Pons (tissue), 1 donor: Measurements from ENCODE around the gene FAM25A.
"Not testable (repeated sequence)": the region's sequence is repeated elsewhere in the genome, so short reads cannot be mapped to it uniquely, and the experiment has no call there.

Experiments
- DNase-seq: peaks from one replicate; pipeline ENCODE4 v3.0.0-alpha.2; 2016; ENCODE audit warnings: low spot score

Gene FAM25A

DNA sequence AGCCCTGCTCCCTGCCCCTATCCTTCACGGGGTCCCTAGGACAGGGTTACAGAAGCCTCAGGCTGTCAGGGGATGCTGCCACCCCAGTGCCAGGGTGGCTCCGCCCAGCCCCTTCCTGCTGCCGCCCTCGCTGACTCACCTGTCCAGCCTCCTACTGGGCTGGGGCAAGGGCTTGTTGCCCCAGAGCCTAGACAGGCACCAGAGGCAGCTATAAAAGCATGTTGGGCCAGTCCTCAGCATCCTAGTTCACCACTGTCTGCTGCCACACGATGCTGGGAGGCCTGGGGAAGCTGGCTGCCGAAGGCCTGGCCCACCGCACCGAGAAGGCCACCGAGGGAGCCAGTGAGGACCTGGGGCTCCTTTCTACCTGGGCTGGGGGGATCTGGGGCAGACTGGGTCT is at the start of gene FAM25A:
Gene FAM25A, plus strand, starts transcription at position 239 of the 400 bp plus-strand sequence. Its CDS starts 31 bp downstream, at position 270.
- not testable (repeated sequence) for DNase-seq

DNA sequence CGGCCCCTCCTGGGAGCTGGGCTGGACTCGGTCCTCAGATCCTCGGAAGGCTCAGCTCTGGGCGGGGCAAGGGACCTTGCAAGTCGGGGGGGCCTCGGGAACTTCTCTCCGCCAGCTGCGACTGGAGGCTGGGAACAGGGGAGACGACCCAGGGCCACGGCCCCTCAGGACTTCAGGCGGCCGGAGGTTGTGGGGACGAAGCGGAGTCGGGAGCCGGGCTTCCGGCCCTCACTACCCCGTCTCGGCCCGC is 49.2 kb upstream of the FAM25A start:
- no peak for DNase-seq

DNA sequence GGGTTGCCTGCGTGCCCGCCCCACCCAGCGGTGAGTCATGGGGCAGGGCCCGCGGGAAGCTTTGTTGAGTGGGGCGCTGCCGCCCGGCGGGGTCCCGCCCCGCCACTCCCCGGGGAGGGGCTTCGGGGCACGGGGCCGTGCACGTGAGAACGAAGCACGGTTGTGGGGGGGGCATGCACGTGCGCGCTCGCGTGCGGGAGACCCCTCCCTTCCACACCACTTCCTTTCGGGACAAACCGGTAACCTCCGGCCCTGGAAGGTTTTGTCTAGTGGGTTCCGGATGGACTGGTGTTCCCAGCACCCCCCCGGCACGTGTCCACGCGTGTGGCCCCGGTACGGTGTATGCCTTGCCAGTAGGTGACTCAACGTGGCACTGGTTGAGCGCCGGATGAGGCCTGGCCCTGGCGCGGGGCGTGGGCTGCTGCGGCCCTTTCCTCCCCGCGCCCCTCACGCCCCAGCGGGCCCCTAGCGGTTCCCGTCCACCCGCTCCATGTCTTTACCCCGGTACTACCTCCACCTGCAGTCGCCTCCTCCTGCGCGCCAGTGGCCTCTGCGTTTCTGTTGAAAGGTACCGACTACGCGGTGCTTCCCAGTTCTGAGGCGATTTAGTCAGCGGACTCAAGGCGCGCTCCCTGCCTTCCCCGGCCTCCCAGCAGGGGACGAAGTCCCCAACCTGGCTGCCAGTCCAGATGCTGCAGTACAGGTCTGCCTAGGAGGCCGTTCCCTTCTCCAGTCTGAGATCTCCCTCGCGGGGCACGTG is 48.7 kb upstream of the FAM25A start:
- DNase-seq, result no peak

DNA sequence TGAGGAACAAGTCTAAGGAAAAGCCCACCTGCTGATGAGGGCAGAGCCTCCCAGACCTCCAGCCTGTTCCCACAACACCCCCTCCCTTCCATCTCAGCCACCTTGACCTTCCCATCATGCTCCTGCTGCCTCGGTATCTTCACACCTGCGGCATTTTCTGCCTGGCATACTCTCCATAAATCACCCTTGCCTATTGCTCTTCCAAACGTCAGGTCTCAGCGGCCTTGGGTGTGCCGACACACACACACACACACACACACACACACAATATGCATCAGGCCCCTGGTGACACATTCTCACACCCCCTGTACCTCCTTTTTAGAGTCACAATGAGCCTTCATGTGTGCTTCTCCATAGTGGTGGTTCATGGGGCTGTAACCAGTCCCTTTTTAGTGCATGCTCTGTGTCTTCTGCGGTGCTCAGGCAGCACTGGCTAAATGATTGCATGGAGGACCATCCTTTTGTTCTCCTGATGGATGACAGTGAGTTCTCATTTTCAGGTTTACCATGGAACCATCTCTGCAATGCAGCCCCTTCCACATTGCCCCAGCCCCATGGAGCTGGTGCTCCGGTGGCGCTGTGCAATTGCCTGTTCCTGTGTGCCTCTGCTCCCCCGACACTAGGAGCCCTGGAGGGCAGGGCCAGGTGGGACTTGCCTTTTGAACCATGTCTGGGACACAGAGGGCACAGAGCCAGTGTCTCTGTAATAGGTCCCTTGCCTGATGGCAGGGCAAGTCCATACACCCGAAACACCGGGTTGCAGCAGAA is 47.3 kb upstream of the FAM25A start:
- DNase-seq, result no peak

DNA sequence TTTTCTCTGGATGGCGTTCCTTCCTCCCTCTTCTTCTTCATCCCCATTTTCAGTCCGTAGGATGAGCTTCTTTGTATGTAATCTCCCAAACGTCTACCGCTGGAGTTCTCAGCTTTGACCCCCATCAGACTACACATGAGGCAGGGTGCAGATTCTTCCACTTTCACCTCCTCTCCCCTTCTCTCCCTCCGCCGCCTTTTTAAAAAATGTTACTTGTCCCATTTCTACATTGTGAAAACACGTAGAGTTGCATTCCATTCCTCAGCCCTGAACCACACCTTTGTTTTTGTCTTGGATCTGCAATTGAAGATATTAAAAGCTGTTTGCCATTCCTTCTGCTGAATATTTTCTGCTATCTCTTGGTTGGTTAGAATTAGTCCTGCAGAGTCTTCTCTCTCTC is 45.6 kb upstream of the FAM25A start:
- DNase-seq, result no peak

DNA sequence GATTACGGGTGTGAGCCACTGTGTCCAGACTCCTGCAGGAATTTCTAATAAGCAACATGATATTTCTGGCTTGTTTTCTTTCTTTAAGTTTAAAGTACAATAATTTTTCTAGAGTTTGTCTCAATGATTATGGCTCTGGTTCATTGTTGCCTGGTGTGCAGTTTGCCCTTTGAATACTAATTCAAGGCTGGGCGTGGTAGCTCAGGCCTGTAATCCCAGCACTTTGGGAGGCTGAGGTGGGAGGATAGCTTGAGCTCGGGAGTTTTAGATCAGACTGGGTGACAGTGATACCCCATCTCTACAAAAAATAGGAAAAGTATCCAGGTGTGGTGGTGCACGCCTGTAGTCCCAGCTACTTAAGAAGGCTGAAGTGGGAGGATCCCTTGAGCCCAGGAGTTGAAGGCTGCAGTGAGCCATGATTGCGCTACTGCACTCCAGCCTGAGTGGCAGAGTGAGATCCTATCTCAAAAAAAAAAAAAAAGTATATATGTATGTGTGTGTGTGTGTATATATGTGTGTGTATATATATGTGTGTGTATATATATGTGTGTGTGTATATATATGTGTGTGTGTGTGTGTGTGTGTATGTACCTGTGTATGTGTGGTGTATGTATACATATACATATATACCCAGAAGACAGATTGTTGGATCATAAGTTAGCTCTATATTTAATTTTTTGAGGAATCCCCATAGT is 43.6 kb upstream of the FAM25A start:
- no peak for DNase-seq

DNA sequence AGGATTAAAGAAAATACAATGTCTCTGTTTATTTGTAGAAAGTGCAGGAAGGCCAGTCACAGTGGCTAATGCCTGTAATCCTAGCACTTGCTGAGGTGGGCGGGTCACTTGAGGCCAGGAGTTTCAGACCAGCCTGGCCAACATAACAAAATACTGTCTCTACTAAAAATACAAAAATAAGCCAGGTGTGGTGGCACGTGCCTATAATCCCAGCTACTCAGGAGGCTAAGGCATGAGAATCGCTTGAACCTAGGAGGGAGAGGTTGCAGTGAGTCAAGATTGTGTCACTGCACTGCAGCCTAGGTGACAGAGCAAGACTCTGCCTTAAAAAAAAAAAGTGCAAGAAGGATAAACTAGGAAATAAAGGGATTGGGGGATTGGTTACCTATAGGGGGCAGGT is 41.6 kb upstream of the FAM25A start:
- not testable (repeated sequence) for DNase-seq

DNA sequence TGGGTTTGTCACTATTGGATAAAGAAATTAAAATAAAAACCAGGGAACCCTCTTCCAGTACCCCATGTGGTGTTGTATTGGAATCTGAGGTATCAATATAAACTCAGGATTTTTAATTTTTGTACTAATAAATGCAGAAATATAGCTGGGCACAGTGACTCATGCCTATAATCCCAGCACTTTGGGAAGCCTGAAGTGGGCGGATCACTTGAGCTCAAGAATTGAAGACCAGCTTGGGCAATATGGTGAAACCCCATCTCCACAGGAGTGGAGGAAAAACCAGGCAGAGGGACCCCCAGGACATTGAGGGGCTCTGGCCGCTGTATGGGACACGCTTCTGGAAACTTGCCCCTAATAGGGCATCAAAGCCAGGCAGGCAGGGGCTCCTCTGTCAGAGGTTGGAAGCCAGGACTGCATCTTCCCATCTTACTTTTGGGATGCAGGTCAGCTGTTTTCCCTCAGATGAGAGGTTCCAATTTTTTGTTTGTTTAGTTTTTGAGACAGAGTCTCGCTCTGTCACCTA is 40.7 kb upstream of the FAM25A start:
- DNase-seq, result no peak

DNA sequence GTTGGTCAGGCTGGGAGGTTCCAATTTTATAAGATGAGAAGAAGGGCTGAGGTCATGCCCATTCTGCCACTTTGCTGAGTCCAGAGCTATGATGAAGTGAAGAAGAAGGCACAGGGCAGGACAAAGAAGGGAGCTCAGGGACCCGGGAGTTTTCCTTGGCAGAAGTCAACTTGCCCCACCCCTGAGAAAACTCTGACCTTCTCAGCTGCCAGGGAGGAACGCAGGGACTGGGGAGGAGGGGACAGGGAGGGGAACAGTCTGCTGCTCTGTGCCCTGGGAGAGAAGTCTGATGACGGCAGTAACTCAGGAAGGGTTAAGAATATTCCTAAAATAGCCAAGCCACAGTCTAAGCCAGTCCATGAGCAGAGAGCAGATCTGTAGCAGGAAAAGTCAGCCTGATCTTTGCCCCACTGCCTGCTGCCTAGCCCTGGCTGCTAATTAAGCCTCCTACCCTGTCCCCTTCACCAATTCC is 40.1 kb upstream of the FAM25A start:
- DNase-seq, result no peak

DNA sequence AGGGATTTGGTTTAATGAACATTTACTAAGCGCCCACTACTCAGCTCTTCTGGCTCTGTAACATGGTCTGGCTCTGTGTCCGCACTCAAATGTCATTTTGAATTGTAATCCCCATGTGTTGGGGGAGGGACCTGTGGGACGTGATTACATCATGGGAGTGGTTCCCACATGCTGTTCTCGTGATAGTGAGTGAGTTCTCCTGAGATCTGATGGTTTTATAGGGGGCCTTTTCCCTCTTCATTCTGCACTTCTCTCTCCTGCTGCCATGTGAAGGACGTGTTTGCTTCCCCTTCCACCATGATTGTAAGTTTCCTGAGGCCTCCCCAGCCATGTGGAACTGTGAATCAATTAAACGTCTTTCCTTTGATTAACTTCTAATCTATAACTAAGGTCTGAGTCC is 39.1 kb upstream of the FAM25A start:
- DNase-seq, result not testable (repeated sequence)

DNA sequence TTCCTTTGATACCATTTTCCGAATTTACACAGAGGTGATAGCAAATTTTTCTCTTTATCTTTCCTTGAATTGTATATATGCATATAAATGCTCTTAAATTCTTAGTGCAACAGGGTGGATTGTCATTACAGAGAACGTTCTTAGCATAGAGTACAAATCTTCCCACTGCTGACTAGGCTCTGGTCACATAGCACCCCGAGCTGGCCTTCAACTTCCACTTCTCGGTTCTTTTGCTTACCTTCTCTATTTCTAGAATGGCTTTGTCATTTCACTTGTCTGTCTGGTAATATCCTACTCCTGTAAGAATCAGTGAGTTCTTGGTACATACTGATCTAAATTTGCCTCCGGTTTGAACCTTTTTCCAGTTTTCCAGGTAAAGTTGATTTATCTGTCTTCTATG is 38.4 kb upstream of the FAM25A start:
- no peak for DNase-seq

DNA sequence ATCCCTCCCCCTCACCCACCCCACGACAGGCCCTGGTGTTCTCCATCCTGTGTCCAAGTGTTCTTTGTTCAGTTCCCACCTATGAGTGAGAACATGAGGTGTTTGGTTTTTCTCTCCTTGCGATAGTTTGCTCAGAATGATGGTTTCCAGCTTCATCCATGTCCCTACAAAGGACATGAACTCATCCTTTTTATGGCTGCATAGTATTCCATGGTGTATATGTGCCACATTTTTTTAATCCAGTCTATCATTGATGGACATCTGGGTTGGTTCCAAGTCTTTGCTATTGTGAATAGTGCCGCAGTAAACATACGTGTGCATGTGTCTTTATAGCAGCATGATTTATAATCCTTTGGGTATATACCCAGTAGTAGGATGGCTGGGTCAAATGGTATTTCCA is 35.6 kb upstream of the FAM25A start:
- not testable (repeated sequence) for DNase-seq

DNA sequence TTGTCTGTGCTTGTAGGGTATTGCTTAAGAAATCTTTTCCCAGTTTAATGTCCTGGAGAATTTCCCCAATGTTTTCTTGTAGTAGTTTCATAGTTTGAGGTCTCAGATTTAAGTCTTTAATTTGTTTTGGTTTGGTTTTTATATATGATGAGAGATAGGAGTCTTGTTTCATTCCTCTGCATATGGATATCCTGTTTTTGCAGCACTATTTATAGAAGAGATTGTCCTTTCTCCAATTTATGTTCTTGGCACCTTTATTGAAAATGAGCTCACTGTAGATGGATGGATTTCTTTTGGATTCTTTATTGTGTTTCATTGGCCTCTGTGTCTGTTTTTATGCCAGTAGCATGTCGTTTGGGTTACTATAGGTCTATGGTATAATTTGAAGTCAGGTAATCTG is 31.6 kb upstream of the FAM25A start:
- DNase-seq, result no peak

DNA sequence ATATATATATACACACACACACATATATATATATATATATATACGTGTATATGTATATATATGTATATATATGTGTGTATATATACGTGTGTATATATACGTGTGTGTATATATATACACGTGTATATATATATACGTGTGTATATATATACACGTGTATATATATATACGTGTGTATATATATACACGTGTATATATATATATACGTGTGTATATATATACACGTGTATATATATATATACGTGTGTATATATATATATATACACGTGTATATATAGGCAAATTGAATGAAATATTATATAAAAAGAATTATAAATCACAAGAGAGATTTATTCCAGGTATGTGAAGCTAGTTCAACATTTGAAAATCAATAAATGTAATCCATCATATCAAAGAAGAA is 28.7 kb upstream of the FAM25A start:
- DNase-seq, result not testable (repeated sequence)

DNA sequence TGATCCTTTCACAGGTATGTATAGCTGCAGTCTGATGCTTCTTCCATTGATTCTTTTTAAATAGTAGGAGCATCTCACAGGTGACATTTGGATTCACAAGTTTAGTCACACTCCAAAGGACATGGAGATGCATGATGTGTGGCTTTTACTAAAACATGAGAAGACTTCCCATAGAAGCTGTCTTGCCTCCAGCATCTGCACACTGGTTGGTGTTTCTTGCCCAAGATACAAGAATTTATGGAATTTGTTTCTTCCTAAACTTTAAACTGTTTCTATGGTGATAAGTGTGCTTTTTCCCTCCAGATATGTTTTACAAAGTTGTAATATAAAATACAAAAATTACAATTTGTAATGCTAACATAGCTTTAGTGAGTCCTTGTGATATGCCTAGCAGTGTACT is 27.6 kb upstream of the FAM25A start:
- no peak for DNase-seq

DNA sequence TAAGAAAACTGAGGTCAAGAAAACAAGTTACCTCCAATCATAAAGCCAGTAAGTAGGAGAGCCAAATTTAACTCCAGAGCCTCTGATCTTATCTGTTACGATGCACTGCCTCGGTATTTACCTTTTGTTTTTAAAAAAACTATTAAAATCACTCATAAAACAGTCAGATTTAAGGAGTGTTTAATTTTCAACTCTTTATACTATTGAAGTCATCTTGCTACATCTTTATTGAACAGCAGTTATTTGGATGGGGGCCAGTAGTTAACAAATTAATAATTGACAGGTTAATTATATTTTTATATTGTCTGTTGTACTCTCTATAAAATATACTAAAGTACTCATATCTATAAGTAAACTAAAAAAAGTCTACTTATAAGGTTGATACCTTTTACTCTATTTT is 27.2 kb upstream of the FAM25A start:
- DNase-seq, result no peak

DNA sequence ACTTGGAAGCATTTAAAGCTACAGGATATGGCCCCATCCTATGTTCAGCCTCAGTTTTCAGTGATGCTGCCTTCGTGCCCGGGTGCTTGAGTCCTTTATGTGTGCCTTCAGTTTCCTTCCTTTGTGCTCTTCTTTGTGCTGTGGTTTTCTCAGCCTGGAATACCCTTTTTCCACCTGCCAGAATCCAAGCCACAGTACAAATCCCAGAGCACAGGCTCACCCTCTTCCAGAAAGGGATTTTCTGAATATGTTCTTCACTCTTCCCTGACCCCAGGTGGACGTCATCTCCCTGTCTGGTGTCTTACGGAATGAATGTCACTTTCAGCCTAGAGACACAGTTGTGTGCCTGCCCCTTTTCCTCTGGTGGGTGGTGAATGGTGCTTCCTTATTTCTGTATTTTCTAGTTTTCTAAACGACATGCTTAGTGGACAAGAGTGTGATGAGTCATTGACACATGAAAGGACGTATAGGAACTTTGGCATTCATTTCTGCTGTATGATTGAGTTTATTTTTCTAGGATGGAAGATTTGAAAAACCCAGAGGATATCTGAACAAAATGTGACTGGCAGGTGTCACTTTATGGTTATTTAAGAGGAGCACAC is 20.2 kb upstream of the FAM25A start:
- not testable (repeated sequence) for DNase-seq

DNA sequence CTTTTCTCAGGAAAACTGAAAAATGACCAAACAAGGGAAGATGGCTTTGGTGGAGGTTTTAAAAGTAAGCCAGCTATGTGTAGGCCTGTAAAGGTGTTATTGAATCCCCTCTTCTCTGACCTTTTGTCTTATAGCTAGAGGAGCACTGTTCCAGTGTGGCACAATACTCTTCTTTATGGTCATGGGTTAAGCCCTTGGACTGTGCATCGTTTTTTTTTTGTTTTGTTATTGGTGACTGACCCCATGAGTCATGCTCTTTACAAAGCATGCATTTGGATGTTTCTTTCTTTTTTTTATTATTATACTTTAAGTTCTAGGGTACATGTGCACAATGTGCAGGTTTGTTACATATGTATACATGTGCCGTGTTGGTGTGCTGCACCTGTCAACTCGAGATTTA is 19.6 kb upstream of the FAM25A start:
- DNase-seq, result no peak

DNA sequence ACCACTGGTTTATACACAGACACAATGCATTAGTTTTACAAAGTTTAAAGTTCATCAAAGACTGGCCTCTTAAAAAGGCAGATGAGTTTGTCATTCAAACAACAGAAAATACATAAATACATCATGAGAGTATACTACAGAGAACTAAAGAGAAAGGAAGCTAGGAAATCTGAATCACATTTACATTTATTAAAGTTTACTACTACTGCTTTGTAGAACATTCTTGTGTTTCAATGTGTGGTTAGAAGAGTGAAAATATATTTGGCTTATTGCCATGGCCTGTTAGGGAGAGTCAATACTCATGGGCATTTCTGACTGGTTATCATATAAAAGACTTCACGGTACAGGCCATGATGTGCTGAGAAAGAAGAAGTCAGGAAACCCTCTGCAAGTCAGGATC is 13.0 kb upstream of the FAM25A start:
- not testable (repeated sequence) for DNase-seq

DNA sequence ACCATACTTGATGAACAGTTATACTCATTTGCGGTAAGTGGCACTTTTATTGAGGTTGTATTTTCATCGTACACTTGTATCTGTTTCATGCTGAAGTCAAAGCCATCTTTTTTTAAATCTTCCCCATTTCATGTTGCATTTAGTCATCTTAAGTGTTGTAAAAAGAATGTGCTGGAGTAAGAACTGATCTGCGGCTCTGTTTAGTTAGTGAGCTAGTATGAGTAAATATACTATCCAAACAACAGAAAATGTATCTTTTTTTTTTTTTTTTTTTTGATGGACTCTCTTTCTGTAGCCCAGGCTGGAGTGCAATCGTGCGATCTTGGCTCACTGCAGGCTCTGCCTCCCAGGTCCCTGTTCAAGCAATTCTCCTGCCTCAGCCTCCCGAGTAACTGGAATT is 12.4 kb upstream of the FAM25A start:
- not testable (repeated sequence) for DNase-seq

DNA sequence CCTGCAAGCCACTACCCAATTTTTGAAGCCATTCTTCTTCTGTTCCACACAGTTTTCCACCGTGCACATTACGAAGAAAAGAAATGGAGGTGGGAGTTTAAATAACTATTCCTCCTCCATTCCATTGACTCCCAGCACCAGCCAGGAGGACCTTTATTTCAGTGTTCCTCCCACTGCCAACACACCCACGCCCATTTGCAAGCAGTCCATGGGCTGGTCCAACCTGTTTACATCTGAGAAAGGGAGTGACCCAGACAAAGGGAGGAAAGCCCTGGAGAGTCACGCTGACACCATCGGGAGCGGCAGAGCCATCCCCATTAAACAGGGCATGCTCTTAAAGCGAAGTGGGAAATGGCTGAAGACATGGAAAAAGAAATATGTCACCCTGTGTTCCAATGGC is 11.8 kb upstream of the FAM25A start:
- DNase-seq, result not testable (repeated sequence)

DNA sequence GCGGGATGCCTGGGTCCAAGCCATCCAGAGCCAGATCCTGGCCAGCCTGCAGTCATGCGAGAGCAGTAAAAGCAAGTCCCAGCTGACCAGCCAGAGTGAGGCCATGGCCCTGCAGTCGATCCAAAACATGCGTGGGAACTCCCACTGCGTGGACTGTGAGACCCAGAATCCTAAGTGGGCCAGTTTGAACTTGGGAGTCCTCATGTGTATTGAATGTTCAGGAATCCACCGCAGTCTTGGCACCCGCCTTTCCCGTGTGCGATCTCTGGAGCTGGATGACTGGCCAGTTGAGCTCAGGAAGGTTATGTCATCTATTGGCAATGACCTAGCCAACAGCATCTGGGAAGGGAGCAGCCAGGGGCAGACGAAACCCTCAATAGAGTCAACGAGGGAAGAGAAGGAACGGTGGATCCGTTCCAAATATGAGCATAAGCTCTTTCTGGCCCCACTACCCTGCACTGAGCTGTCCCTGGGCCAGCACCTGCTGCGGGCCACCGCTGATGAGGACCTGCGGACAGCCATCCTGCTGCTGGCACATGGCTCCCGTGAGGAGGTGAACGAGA is 10.9 kb upstream of the FAM25A start:
- not testable (repeated sequence) for DNase-seq
